TTC549 (cell line): ENCODE results near the gene RBM15.

Experiments used
- FAIRE-seq: peaks from 2 replicates; lab custom pipeline; 2012; peaks lifted over from hg19 to GRCh38; lab: Jason Lieb, UNC

RBM15 gene

GRCh38 chr1:110338886-110339406 is at the start of gene RBM15:
Gene RBM15, plus strand, starts transcription at chr1:110339377. Its CDS starts 29 bp downstream, at chr1:110339406.
- peak; percentile 96 for FAIRE-seq

DNA sequence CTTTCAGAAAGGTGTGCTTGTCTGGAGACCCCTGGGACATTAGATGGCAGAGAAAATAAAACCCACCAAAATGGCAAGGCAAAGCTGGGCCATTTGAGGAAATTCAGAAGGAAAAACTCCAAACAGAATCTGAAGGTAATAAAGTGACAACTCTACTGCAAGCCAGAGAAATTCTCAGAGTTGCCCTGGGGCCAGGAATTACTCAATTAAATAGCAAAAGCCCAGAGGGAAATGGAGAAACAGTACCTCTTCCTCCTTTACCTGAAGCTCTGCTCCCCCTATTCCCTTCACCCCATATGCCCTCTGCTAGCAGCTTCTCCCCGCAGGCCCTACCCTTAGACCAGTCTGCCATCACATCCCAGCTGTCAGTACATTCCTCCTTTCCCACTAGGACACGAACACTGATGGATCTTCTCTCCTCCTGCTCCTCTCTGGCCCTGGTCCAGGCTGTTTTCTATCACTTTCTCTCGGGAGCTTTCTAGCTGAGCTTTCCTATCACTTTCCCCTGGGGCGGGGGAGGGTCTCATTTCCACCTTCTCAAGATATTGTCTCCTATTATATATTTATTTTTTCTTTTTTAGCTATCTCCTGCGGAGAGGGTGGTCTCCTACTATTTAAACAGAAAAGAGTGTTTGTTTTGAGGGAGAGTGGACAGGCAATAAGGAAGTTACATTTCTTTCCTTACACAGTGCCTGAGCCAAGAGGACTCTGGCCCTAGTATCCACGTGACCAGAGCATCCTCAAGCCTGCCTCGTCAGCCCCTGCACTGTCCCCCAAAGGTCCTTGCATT is 47.7 kb upstream of the RBM15 start:
- no peak for FAIRE-seq

DNA sequence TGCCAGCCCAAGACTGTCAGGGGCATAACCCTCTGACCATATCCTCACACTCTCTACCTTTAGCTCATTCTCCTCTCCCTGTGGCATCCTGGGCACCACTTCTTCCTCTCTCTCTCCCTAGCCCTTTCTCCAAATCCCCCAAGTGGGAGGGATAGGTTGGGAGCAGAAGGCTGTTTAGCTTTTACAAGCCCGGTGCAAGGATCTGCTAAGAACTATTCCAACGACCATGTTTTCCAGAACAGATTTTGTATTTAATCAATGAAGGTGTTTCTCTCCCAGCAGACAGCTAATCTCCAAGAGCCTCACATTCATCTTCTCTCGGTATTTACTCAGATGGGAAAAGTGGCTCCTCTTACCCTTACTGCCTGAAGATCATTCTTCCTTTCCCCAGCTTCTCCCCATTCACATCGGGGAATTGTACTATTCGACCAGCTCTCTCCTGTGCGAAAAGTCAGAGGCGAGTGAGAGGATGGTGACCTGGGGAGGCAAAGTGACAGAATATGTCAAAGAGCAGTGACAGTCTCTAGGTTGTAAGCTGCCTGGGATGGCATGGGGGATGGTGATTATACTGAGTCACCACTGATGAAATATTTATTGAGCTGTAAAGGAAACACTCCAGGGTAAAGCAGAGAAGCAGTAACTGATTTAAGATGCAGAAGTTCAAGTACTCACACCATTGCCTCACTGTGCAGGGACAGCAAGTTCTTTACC is 47.0 kb upstream of the RBM15 start:
- no peak for FAIRE-seq

DNA sequence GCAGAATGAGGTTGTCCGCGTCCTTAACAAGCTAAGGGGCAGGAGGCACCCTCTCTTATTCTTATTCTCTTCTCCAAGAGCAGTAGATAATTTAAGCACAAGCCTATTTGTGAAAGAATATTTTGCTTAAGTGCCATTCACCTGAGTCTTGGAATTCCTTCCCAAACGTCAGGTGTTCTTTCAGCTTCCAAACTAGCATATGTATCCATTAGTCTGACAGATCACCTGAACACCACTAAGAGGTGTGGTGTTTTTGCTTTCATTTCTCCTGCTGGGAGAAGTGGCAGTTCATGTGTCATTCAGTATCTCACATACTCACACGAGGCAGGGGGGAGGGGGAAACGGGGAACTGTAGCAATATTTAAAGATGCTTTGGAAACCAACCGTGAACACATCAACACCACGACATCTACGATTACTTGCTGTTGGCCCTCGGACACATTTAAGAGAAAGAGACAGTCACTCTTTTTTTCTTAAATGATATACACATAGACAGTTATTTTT is 45.5 kb upstream of the RBM15 start:
- no peak for FAIRE-seq

DNA sequence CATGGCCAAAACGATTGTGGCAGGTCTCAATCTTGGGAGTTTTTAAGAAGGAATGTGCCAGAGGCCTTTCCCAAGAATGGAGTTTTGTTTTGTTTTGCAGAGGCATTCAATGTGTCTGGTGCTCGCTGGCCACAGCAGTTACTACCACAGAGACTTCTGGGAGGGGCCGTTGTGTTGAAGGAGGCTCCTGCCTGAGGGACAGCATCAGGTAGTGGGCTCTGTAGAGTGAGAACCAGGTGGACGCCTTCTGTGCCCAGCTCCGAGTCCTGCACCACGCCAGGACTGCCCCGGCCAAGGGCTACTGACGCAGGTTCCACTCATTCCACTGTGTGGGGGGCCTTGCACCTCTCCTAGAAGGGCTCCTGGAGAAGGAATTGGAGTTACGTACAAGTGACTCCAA is 44.9 kb upstream of the RBM15 start:
- no peak for FAIRE-seq

GRCh38 chr1:110298991-110299390 is 40.2 kb upstream of the RBM15 start:
- no peak for FAIRE-seq

DNA sequence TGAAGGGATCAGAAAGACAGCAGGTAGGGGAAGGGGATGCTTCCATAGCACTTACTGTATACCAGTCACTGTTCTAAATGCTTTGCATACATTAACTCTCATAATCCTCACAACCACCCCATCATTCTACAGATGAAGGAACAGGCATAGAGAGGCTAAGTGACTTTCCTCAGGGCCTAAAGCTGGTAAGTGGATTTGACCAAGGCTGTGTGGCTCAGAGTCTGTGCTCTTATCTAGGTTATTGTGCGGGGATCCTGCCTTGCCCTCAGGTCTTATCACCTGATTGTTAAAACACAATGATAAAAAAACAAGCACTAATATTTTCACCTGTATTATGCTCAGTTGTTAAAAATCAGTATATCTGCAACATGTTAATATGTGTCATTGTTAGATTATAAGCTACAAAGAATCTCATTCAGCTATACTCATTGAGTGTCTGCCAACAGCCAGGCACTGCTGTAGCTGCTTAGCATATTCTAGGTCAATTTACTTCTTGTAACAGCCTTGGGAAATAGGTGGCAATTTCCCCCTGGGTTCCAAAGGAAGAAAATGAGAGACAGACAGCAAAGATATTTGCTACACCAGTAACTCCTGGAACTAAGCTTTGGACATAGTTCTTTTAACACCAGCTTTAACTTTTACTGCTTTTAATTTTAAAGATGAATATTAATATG is 38.6 kb upstream of the RBM15 start:
- FAIRE-seq = no peak

- no peak for FAIRE-seq
Measured at GRCh38 chr1:110302836-110303235, 36.3 kb upstream of the RBM15 start.

DNA sequence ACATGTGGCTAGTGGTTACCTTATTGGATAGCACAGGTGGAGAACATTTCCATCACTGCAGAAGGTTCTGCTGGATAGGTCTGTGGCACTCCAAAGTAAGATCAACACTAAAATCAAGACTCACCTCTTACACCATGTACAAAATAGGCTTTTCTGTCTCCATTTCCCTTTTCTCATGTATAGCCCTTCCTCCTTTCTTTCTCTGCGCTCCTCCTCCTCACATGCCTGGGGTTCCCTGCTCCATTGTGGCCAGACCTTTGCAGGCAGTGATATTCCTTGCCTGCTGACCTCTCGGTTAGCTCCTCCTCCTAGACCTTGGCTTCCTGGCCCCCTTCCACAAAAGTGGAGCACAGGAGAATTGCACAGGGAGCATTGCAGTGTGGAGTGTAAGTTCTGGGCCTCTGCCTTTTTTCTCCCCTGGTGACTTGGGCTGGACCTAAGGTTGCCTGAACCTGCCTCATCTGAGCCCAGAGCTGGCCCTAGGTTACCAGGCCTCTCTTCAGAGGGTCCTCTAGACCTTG is 33.2 kb upstream of the RBM15 start:
- no peak for FAIRE-seq

DNA sequence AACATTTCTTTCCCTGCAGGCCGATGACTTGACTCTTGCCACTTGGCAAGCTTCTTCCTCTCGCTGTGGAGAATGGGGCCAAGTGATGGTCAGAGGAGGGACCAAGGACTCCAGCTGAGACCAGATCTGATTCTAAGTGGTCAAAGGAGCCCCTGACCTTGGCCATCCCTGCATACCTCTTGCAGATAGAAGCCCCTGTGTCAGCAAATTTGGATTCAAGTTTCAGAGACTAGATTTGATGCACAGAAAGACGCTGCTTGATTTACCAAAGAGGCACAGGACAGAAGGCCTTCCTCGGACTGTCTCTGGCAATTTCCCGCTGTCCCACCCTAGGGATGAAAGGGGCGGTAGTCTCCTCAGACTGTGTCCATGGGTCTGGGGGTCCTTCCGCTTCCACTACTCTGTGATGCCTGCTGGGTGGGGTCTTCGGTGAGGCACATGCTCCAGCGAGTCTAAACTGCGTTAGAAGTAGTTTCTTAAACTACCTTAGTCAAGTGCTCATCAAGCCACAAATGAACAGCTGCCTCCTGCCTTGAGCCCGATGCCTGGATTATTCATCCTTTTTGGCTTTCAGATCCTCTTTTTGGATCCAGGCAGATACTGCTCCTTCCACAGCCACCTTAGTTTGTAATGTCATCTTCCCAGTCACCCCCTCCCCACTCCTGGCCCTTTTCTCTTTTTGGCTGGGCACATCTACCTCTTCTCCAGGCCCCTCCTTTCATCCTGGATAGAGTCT is 31.8 kb upstream of the RBM15 start:
- no peak for FAIRE-seq

- FAIRE-seq = no peak
Measured at GRCh38 chr1:110308247-110308646, 30.9 kb upstream of the RBM15 start.

DNA sequence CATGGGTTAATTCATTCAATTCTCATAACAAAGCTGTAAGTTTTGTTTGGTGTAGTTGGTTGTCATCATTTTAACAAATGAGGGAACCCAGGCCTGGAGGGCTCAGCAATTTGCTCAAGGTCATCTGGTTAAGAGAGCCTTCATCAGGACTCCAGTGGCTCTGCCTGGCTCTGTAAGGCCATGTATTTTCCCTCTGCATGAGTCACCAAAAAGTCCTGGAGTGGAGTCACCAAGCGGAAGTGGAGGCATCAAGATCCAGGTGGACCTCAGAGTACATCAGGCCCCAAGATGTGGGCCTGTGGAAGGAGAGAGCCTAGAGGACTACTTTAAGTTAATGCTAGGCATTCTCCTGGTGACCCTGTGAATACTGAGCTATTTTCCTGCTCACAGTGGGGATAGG is 30.0 kb upstream of the RBM15 start:
- FAIRE-seq = no peak

DNA sequence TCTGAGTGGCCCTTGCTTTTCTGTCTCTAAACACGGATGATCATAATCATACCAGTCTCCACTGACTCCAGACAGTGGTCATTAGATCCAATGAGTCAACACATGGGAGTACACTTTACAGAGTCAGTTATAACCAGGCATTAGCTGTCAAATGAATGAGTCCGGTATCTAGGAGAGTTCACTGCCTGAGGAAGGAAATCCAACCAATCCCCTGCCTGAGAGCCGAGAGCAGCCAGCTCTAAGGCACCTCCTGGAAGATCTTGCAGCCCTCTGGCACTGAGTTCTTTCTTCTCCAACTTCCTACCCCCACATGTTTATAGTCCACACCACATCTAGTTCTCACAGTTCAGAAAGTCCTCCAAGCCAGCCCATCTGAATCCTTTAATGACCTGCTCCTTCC is 29.4 kb upstream of the RBM15 start:
- FAIRE-seq = no peak

DNA sequence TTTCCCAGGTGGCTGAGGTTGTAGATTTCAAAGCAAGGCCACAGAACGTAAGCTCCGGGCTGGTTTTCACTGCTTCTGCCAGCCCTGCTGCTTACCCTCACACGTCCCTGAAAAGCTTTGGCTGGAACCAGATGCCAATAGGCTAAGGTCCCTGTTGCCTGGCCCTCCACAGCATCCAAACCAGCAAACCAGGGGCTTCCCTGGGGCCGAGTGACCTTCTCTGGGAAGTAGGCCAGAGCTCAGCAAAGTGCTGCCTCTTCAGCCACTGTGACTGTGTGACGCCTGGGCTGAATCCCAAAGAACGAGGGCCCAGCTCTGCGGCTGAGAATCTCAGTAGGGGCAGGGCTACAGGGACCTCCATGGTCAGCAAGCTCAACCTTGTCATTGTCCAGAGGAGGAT is 28.9 kb upstream of the RBM15 start:
- FAIRE-seq = no peak

DNA sequence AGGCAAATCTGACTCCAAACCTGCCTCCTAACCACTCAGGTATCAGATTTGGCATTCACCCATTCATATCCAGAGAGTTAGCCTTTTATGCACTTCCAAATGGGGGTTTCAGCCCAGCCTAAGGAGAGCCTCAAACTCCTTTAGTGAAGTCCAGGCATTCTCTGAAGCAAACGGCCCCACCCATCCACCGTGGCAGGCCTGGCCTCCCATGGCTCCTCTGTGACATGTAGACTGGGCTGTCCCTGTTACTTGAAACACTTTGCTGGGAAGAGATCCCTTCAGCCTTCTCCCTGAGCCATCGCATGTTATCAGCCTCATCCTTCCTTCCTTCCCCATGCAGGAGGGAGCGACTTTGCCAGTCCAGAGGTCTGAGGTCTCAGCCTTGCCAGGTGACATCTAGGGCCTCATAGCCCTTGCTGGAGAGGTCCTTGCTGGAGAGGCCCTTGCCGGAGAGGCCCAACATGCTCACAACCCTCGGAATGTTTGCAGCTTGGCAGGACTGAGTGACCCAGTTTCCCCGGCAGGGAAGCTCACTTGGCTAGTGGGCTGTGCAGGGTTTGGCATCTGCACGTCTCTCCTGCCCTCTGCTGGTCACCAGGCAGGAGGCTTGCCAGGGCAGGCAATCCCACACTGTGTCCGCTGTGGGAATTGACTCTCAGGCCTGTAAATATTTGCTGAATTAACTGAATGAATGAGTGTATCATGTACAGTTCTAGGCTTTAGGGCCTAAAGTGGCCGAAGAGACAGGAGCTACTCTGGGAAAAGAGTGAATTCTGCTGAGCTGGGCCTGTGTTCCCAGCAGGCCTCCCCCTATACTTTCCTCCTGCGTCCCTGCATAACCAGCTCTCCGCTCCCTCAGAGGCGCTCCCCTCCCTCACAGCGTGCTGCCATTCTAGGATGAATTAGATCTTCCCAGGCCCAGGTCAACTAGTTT is 26.7 kb upstream of the RBM15 start:
- no peak for FAIRE-seq

DNA sequence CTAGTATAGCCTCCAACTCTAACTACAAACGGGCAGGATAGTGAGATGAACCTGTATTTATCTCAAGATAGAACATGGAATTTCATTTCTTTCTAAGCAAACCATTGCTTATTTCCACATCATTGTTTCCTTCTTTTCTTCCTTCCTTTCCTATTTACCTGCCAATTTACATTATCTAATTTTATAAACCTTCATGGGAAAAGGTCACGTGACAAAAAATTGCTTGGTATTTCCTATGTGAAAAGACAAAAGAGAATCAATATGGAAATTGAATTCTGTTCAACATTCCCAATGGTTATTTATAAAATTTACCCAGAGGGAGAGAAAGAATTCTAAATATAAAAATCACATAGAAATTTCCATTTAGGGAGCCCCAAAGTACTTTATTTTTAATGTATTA is 22.4 kb upstream of the RBM15 start:
- FAIRE-seq = no peak

DNA sequence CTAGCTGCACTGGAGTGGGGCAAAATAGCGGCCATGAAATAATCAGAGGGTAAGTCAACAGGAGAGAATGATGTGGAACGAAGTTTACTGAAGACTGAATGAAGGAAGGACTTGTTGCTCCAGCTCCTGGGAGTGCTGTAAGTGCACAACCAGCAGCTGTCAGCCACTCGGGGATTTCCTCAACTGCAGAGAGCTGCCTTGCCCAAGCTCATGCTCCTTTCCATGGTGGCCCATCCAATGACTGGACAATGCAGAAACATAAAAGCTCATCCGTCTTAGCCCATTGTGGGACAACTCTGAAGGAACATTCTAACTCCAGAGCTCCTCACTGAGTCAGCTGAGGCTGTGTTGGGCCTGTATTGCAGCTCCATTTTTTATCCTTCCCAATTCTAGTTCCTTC is 21.1 kb upstream of the RBM15 start:
- no peak for FAIRE-seq

DNA sequence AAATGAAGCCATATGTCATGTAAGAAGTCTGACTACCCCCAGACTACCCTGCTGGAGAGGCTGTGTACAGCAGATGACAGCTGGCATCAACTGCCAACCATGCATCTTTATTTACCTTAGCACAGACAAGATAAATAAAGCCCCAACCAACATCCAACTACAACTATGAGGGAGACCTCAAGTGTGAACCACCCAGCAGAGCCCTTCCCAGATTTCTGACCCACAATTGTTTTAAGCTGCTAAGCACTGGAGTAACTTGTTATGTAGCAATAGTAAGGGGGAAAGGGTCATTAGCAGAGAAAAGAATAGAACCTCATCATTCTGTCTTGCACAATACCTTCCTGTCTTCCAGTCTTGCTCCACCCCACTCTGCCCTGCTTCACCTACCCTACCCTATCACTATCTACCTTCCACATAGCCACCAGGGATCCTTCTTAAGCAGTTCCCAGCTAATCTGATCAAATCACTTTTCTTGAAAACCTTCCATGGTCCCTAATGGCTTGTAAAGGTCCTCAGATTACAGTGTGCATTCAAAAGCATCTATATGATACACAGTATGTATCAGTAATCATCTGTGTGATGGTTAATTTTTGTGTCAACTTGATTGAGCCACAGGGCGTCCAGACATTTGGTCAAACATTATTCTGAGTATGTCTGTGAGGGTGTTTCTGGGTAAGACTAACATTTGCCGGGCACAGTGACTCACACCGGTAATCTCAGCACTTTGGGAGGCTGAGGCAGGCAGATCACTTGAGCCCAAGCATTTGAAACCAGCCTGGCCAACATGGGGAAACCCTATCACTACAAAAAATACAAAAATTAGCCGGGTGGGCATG is 19.6 kb upstream of the RBM15 start:
- no peak for FAIRE-seq

DNA sequence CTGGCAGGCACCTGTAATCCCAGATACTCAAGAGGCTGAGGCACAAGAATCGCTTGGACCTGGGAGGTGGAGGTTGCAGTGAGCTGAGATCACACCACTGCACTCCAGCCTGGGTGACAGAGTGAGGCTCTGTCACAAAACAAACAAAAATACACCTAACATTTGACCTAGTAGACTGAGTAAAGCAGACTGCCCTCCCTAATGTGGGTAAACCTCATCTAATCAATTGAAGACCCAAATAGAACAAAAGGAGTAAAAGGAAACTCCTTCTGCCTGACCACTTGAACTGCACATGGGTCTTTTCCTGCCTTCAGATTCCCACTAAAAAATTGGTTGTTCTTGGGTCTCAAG is 19.0 kb upstream of the RBM15 start:
- no peak for FAIRE-seq

GRCh38 chr1:110321045-110321444 is 18.1 kb upstream of the RBM15 start:
- FAIRE-seq = no peak
